GM20000 (cell line): ENCODE data around the gene STARD7.

ENCODE experiments used
- DNase-seq: peaks from one replicate; pipeline ENCODE4 v3.0.0; 2012; ENCODE audit warnings: low spot score
- TF ChIP-seq, protein P1 (sequence below): IDR thresholded peaks from 2 replicates; pipeline ENCODE4 v1.5.1; 2012; ENCODE audit warnings: mild to moderate bottlenecking, control low read depth; ENCODE audit errors: extremely low read depth, missing control alignments

STARD7 gene

DNA sequence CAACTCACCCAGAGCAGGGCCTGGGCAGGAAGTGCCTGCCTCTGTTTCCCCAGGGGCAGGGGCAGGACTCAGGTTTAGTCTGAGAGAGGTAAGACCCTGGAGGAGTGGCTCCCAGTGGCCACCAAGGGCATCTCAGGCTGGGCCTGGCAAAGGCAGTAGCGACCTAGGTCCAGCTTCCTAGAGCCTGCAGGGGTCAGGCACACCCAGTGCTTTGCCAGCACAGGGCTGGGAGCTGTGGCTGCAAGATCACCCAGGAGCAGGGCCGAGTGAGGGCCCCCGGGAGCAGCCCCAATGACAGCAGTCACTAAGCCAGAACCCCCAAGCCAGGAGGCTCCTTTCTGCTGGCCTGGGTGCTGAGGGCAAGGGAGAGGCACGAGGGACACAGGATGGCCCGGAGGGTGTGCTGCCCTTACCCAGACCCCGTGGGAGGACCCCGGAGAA lies 54.6 kb downstream of the STARD7 start:
- no peak for DNase-seq
- TF ChIP-seq, protein P1, sequence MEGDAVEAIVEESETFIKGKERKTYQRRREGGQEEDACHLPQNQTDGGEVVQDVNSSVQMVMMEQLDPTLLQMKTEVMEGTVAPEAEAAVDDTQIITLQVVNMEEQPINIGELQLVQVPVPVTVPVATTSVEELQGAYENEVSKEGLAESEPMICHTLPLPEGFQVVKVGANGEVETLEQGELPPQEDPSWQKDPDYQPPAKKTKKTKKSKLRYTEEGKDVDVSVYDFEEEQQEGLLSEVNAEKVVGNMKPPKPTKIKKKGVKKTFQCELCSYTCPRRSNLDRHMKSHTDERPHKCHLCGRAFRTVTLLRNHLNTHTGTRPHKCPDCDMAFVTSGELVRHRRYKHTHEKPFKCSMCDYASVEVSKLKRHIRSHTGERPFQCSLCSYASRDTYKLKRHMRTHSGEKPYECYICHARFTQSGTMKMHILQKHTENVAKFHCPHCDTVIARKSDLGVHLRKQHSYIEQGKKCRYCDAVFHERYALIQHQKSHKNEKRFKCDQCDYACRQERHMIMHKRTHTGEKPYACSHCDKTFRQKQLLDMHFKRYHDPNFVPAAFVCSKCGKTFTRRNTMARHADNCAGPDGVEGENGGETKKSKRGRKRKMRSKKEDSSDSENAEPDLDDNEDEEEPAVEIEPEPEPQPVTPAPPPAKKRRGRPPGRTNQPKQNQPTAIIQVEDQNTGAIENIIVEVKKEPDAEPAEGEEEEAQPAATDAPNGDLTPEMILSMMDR = no peak

DNA sequence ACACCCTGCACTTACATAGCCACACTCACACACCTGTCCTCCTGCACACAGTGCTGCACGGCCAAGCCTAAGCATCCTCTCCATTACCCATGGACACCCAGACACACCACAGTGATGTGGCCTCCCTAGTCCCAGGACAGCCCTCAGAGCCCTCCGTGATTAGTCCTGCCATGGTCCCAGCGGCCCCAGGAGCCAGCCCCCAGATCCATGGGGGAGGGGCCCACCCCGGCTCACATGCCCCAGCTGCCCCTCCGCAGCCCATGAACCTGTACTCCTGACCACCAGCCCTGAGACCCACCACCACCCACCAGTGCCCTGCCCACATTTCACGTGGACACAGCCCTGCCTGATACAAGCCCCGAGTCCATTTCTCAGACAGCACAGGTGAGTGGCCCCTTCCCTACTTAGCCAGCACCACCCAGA lies 55.3 kb downstream of the STARD7 start:
- no peak for DNase-seq
- TF ChIP-seq, protein P1 = no peak

DNA sequence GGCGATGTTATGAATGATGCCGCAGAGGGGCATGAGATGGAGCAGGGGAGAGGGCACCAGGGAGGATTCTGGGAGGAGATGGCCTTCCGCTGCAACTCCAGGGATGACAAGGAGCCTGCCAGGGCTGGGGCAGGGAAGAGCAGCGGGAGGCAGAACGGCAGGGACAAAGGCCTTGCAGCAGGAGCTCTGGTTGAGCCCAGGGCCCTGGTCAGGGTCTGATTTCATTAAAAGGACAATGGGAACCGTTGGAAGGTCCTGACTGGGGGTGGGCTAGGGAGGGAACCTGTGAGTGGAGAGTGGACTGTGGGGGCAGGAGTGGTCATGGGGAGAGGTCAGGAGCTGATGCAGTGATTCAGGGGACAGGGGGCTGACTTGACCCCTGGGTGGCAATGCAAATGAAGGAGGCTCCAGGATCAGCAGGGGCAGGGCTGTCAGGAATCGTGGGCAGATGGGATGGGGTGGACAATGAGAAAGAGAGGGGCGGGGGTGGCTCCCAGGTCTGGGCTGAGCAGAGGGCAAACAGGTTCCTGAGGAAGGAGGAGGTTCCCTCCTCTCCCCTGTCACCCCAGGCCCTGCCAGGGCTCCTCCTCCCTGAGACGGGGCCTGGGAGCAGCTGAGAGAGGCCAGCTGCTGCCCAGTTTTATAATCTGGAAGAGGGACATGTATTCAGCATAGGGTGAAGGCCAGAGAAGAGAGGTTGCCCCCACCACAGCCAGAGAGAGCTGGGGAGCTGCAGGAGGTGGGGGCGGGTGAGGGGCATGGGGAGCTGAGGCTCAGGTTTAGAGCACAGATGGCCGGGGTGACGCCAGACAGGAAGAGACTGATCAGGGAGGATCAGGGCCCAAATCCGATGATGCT lies 56.1 kb downstream of the STARD7 start:
- DNase-seq = no peak
- TF ChIP-seq, protein P1 = no peak

DNA sequence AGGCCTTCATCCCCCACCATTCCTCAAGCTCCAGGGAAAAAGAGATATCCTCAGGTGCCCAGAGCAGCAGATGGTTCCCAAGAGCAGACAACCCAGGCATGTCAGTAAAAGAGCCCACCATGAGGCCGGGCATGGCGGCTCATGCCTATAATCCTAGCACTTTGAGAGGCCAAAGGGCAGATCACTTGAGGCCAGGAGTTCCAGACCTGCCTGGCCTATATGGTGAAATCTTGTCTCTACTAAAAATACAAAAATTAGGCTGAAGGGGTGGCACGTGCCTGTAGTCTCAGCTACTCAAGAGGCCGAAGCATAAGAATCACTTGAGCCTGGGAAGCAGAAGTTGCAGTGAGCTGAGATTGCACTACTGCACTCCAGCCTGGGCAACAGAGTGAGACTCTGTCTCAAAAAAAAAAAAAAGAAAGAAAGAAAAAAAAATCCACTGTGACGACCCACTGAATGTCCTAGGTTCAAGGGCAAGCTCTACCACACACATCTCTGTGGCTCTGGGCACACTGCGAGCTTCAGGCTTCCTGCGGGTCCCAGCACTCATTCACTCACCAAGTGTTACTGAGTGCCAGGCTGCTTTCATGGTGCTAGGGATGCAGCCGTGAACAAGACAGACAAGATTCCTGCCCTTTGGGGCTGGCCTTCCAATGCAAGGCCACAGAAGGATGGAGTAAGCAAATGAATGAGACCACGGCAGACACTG lies 56.9 kb downstream of the STARD7 start:
- TF ChIP-seq, protein P1 = no peak
- no peak for DNase-seq

DNA sequence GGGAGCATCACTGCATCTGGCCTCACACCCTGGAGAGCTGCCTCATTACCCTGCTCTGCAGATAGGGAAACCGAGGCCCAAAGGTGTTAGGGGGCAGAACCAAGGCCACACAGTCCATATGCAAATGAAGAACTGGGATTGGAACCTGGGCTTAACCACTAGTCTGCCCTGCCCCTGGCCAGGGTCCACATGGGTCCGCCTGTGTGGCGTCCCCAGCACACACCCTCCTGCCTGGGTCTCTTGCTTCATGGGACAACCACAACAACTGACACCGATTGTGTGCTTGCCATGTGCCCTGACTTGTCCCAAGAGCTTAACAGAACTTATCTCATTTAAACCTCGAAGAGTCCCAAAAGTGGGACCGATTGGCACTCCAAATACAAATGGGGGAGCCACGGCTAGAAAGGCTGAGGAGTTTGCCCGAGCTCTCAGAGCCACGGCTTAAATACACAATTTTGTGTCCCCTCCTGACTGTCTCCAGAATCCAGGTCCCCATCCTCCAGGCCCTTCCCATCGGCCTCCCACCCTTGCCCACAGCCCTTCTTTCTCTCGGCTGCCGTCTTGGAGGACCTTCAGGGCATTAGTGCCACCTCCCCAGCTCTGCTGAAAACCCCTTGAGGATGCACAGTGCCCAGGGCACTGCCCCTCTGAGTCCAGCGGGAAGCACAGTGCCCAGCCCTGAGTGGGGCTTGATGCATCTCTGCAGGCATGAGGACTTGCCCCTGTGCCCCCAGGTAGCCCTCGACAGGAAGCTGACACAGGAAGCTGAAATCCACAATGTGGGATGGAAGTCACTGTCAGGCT lies 57.6 kb downstream of the STARD7 start:
- no peak for DNase-seq
- TF ChIP-seq, protein P1 = no peak

DNA sequence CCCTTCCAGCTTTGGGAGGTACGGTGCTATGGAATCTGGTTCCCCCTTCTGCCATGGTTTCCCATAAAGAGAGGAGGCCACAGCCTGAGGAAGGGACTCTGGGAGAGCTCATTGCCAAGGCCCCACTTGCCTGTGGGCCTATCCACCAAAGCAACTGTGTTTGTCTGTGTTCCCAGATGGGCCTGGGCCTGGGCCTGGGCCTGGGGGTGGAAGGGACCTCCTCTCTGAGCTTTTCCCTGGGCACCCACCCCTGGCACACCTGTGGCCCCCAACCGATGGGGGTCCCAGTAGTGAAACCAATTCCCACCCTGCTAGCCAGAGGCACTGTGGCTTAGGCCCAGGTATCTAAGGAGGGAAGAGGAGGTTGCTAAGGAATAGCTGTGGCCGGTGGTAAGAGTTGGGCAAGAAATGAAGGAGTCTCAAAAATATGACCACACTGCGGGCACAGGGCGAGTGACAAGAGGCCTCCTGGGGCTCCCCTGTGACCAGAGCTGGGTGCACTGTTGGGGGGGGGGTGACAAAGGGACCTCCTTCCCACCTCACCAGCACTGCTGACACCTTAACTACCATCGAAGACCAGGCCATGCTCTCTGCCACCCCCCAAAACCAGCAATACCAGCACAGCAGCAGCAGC lies 58.5 kb downstream of the STARD7 start:
- TF ChIP-seq, protein P1 = no peak
- DNase-seq = no peak
